Stimulated activated CD8-positive, alpha-beta memory T cell treated with anti-CD3 and anti-CD28 coated beads, Interleukin-12 subunit alpha, Interleukin-12 subunit beta, amount 100 ng/mL, for 4 hours (primary cell): ENCODE measurements around the gene TBCCD1.
"Not testable (repeated sequence)": the region's sequence is repeated elsewhere in the genome, so short reads cannot be mapped to it uniquely, and the experiment has no call there.

Experiments used
- DNase-seq: peaks from one replicate; pipeline ENCODE4 v3.0.0-alpha.2; 2020; ENCODE audit warnings: low read depth

Gene TBCCD1

DNA sequence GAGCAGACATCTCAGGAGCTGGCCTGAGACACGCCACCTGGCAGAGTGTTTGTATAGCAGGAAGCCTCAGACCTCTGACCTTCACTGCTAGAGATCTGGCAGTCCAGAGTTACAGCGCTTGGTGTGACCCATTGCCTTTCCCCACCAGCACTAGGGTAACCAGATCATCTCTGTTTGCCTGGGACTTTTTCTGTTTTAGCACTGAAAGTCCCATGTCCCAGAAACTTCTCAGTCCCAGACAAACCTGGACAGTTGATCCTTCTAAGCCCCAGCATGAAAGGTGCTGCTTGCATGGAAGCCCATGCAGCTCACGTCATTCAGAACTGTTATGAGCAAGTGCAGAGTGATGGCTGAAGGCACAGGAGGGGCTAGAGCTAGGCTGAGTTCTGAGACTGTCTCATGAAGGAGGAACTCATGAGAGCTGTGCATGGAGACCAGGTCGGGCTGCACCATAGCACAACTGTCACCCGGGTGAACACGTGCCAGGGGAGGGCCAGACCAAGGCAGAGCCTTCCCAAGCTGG, 27.5 kb upstream of the TBCCD1 start:
- no peak for DNase-seq

DNA sequence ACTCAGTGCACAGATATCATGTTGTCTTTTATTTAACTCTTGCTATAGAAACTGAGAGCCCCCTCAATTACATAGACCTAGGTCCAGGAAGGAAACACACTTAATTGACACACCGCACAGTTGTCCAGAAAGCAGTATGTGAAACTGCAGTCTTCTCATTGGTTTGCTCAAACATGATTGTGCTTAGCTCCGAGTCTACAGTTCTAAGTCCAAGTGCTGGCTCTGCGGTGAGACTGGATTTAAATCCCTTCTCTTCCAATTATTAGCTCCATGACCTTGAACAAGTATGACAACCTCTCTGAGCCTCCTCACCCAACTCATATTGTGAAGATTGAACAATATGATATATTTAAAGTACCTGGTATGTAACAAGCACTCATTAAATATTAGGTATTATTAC, 26.7 kb upstream of the TBCCD1 start:
- DNase-seq: no peak

DNA sequence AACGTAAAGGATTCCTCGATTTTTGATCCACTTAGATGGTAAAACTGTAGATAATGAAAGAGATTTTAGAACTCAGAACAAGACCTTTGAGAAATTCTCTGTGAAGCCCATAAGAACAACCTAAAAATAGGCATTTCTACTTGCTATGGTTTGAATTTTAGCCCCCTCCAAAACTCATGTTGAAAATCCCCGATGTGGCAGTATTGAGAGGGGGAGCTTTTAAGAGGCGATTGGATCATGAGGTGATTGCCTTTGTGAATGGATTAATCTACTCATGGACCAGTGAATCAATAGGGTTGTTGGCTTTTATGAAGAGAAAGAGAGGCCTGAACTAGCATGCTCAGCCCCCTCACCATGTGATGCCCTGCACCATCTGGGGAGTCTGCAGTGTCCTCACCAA, 25.5 kb upstream of the TBCCD1 start:
- no peak for DNase-seq

DNA sequence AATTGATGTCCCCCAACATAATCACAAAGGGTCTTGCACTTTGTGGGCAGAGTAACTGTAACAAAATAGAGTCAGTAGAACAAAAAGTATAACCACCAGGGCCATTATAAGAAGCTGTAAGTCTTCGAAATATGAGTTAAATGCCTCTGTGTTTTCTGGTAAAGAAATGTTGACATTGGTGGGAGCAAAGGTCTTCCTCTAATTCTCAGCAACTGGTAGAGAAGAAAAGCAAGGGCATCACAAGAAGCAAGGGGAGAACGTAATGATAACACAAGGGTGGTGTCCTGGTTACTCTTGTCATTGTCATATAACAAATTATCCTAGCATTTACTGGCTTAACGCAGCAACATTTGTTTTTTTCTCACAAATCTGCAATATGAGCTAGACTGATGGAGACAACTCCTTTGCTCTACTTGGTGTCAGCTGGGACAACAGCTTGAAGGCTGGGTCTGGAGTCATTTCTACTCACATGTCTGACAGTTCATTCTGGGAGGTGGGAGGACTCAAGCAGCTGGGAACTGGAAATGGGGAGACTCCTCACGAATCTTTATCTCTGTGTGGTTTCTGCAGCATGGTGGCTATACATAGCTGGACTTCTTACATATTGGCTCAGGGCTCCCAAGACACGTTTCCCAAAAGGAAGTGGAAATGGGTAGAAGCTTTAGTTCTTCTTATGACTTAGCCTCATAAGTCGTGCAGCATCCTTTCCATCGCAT, 23.6 kb upstream of the TBCCD1 start:
- no peak for DNase-seq

DNA sequence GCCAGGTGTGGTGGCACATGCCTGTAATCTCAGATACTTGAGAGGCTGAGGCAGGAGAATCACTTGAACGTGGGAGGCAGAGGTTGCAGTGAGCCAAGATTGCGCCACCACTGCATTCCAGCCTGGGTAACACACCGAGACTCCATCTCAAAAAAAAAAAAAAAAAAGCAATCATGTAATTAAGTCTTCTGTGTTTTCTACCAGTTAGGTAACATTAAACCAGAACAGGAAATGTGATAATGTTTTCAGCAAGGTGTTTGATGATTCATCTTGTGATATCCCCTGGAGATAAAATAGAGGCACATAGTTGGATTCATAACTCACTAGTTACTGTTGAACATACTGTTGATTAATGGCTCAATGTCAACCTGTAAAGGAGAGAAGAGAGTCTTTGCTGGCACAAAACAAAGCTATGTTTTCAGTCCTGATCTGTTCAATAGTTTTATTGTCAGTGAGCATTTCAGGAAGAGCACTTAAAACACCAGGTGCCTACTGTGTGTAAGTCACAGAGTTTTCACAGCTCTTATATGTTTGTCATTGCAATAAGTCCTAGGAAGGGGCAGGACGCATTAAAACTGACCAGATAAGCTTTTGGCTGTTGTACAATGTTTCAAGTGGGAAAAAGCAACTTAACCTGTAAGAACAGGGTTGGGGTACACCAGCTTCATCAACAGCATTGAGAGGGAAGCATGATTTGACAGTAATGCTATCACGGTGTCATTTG, 22.9 kb upstream of the TBCCD1 start:
- no peak for DNase-seq

DNA sequence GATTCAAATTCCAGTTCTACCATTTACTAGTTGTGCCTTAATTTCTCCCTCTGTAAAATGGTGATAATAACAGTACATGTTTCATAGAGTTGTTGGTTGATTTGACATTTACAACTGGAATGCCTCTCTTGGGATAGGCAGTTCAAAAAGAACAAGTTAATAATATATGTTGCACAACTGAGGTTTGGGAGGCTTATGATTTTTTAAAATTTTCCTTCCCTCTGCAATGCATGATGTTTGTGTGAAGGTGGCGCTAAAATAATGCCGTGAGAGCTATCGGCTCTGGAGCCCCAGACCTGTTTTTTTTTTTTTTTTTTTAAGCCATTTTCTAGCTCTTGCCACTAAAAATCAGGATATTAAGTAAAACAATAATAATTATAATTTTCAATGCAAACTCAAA, 22.0 kb upstream of the TBCCD1 start:
- DNase-seq: no peak

DNA sequence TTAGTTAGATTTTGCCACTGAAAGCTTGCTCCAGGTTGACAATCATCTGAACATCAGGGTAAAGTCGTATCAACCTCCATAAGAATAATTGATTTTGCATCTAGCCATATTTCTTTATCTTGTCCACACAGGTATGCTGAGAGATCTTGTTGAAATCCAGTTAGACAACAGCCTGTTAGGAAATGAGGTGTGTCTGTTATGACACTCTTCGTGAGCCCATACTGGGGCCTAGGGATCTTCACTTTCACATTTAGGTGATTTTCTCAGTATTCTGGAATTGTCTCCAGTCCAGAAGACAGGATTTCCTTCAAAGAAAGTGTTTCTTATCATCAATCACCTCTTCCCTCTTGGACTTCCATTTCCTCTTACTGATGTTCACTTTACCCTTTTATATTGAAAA, 21.5 kb upstream of the TBCCD1 start:
- DNase-seq: no peak

DNA sequence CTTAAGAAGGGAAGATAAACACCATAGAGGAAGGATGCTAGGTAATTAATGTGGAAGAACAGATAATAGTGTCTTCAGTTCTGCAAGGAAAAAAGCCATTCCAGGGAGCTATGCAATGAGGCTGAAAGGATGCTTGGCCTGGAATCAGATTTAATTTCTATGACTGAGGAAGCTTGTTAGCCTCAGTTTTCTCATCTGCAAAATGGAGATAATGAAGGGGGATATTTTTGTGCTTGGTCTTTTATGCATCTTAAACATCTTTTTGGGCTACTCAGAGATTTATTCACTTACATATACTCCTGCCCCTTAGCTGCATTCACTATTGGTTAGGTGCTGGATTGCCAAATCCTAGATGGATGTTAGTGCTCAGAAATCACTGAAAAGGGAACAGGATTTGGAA, 20.0 kb upstream of the TBCCD1 start:
- no peak for DNase-seq

DNA sequence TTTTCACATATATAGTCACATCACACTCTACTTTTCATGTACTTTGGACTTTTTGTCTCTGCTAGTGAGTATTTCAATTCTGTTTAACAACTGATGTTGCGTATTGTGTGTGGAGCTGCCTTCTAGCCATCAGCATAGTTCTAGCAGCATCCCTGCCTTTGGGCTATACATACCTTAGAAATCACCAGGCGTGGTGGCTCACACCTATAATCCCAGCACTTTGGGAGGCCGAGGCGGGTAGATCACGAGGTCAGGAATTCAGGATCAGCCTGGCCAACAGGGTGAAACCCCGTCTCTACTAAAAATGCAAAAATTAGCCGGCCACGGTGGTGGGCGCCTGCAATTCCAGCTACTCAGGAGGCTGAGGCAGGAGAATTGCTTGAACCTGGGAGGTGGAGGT, 19.1 kb upstream of the TBCCD1 start:
- DNase-seq: not testable (repeated sequence)

DNA sequence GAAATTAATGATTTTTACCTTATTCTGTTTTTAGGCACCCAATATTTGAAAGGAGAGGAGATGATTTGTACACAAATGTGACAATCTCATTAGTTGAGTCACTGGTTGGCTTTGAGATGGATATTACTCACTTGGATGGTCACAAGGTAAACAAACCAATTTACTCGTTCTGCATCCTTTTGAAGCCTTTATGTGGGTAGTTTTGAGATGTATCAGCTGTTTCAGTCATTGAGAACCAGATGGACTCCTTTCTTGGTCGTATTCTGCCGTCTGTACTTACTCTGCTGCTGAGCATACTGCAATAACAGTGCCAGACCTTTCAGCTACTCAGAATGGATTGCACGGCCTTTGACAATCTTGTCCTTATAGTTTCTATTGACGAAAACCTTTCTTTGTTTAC, 16.7 kb upstream of the TBCCD1 start:
- no peak for DNase-seq

DNA sequence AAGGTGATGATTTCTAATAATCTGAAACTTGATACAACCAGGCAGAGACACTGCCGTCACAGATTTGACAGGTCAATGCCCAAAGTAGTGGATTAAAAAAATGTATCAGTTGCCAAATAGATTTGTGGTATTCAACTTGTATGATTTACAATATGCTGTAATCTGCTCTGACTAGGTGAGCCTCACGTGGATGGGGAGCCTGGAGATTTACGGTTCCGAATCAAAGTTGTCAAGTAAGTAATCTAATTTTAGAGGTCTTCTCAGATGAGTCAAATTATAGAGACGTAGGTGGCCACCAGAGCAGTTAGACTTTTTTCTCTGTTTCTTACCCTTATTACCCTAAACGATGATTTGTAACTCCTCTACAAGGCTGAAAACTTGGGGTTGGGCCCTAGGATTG, 15.4 kb upstream of the TBCCD1 start:
- DNase-seq: no peak

DNA sequence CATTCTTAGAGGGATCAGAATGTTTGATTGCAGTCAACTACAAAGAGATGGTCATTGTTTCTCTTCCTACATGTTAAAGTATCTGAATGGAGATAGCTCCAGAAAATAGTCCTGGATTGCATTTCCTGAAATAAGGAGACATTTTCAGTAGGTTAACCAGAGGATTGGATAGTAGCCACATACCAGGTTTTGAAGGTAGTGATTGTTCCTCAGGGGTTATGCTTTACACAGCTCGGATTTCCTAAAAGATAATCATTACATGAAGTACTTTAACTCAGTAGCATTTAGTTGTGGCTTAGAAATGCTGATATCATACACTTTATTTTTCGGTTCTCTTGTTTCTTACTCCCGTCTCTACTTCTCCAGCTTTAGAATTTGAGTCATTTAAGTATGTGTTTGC, 13.6 kb upstream of the TBCCD1 start:
- DNase-seq: no peak

DNA sequence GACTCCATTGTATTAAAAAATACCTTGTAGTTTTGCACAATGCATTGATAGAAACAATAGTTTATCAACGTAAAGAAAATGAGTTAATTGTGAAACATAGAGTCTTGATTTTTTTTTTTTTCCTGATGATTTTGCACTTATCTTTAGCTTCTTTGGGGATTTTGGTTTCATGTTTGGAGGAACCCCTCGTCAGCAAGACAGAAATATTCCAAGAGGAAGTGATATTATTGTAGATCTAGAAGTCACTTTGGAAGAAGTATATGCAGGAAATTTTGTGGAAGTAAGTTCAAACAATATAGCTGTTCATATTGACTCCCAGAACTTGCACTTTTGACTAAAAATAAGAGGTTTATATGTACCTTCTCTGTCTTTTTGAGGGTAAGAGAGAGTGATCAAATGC, 10.4 kb upstream of the TBCCD1 start:
- no peak for DNase-seq

DNA sequence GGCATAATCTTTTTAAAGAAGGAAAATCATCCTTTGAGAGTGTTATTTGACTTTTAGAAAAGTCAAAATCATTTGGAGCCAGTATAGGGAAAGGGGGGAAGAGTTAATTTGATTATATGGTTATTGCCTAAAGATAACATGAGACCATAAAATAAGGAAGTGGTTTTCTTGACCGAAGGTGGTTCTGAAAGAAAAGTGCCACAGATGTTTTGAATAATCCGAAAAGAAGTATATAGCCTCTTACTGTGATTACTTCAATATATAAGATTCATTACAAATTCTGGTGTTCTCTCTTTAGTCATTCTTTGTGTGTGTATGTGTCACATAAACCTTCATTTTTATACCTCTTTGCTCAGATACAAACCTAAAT, 4.5 kb upstream of the TBCCD1 start:
- no peak for DNase-seq

DNA sequence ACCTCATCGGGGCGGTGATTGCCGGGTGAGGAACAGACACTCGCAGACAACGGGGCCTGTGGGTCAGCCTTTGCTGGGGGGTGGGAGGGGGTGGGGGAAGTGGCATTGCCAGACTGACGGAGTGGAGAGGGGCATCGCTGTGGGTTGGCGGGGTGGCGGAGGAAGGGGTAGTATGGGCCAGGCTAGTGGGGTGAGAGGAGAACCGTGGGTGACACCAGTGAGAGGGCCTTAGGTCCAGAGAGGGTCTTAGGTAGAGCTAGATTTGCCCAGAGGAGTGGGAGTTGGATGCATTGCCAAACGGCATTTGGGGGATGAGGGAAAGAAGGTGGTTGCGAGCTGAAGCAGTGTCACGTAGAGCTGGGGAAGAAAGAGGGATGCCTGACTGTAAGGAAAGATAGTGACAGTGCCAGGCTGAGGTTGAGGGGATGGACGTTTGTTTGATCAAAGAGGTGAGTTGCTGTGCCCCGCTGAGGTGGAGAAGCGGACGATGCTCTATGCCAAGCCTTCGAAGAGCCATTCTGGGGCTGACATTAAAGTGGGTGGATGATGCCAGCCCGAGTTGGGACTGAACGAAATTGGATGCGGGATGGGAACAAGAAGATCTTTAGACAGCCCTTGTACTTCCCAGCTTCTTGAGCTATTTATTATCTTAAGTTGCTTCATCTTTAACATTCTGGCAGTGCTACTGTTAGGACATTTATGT, 4.0 kb upstream of the TBCCD1 start:
- DNase-seq: no peak

DNA sequence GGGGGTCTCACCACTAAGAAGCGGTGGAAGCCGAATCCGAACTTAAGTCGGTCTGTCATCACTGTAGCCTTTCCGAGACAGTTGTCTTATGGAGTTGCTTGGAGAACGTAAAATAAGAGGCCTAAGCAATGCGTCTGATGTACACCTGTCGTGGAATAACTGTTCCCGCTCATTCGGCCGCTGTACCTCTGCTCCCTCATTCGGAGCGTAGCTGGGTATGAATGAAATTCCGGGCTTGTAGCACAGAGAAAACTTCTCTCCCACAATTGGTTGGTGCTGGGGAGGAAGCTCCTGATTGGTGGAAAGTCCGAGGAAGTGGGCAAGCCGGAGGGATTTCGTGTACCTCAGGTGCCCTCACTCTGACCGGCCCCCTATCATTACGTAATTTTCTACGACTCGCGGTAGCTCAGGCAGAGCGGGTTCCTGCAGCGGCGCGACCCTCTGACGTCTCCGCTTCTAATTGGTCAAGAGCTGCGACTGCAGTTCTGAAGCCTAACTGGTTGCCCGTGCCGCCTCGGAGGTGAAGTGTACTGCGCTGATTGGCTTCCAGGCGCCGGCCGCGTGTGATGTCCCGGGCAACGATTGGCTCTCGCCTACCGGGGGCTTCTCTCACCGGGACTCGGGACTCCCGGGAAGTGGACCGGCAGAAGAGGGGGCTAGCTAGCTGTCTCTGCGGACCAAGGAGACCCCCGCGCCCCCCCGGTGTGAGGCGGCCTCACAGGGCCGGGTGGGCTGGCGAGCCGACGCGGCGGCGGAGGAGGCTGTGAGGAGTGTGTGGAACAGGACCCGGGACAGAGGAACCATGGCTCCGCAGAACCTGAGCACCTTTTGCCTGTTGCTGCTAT, 3.2 kb upstream of the TBCCD1 start, which contains the start of gene DNAJB11:
Gene DNAJB11 (plus strand): TSS at position 625 of the 845 bp plus-strand sequence. CDS start 178 bp downstream, at position 803.
- DNase-seq: peak; percentile 95

DNA sequence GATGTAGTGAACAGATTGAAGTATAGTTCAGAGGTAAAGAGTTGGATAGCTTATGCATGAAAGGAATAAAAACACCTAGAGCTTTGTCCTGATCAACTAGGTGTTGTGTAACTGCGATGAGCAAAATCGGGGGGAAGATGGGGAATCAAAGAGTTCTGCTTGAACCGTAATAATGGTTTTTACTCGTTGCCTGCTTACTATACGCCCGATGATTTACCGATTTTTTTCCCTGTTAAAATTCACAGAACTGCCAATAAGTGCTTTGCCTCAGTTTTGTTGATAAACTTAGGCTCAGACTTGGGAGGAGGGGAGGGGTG, 2.6 kb upstream of the TBCCD1 start:
- DNase-seq: no peak

DNA sequence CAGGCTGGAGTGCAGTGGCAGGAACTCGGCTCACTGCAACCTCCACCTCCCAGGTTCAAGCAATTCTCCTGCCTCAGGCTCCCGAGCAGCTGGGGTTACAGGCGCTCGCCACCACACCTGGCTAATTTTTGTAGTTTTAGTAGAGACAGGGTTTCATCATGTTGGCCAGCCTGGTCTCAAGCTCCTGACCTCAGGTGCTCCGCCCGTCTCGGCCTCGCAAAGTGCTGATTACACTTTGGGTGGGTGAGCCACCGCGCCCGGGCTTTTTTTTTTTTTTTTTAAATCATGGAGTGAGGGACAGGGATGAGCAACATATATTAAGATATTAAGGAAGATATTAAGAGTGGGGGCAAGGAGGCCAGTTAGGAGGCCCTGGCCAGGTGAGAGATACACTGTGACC, 2.2 kb upstream of the TBCCD1 start:
- not testable (repeated sequence) for DNase-seq

DNA sequence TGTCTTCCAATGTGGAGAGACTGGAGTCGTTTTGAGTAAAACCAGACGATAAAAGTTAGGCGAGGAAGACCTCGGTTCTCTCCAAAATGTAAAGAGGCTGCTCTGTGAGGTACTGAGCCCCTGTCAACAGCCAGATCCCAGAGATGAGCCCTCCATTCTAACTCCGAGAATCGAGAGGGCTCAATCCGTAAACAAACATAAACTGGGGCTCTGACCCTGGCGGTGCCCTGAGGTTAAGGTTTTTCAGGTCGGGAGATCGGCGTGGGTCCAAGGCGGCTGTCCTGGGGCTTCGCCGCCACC, 417 bp downstream of the TBCCD1 start:
- no peak for DNase-seq

DNA sequence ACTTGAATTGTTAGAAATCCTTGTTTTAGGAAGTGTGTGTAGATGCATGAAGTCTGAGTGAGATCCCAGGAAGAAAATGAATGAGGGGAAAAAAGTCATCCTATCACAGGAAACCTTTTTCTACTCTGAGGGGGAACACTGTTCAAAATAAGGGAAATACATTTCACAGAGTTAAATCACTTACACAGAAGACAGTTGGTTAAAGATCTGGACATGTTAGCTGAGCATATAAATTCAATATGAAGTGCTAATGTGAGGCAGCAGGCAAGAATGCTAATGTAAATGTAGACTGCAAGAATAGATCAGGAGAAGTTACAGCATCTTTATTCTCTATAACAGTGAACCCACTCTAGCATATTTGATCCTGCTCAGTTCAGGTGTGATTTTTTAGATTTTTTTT, 2.6 kb downstream of the TBCCD1 start:
- DNase-seq: no peak

DNA sequence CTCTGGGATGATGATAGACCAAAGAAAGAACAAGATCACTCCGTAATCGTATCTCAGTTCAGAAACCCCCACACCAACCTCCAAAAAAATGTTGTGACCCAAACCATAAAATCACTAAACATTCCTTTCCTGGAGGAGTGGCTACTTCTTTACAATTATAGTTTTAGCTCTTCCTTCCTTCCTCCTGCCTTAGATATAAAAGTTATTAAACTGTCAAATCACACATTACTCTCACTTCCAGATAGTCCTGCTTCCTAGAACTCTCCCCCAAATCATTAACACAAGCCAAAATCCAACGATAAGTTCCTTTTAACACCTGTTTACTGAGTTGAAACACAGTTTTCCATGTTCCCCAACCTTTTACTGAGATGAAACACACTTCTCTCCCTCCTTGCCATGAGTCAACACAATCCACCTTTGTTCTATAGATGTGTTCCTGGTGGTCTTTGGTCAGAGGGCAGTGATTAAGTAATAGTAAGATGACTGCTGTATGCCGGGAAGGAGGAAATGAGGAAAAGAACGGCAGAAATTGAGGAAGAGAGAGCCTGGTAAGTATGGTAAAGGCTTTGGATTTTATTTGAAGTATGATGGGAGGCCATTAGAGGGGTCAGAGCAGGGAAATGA, 14.6 kb downstream of the TBCCD1 start:
- no peak for DNase-seq

DNA sequence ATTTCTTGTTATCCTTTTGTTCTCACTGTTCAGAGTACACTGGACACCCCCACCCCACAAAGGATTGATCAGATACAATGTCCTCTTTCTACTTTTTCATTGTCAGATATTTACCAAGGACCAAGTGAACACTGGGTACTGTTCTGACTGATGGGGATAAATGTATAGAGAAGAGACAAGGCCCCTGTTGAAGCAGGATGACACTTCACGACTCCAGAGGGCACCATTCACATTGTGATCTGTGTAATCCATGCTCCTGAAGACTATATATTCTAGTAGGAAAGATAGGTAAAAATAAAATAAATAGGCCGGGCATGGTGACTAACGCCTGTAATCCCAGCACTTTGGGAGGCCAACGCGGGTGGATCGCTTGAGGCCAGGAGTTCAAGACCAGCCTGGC, 15.8 kb downstream of the TBCCD1 start:
- no peak for DNase-seq
